ENCODE data around the gene NRXN3. TPM values are rescaled to one million over a fixed set of nuclear protein-coding genes. Genes with fewer than 3 reads are reported as not detected.
A peak's percentile ranks its signal among the peaks of the same experiment; 100 is the strongest.

NRXN3 gene
- total RNA-seq, 1 experiment from 2014 or later: 0.07 TPM

GRCh38 chr14:79325071-79325470 is 1154.9 kb downstream of the NRXN3 start:
- no peak overlapping the region for H3K4me3 ChIP-seq
- no peaks in the 10 kb centered on the region for H3K27me3 ChIP-seq
- H3K9me3 ChIP-seq: no peaks in the 10 kb centered on the region
- no peaks in the 10 kb centered on the region for H3K36me3 ChIP-seq
- no peak for DNase-seq

DNA sequence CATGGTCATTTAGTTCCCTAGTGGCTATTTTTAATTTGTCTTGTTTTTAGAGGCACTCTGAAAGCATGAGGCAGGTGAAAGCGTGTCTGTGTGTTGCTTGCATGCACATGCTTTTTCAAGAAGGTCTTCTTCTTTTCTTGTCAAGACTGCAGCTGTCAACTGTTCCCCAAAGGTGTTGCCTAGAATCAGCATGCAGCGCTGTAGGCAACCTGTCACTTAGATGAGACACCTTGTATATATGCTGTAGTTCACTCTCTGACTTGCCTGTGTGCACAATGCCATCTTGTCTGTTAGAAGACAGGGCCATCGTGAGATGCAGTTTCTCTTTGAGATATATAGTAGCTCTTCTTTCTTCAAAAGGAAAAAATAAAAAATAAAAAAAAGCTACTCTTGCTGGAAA is 1155.4 kb downstream of the NRXN3 start:
- no peak for DNase-seq
- Histone ChIP-seq H3K27me3 (no peaks in the 10 kb centered on the region), H3K36me3 (no peaks in the 10 kb centered on the region), H3K4me3 (no peak overlapping the region), H3K9me3 (no peaks in the 10 kb centered on the region)

GRCh38 chr14:79328863-79329262 is 1158.7 kb downstream of the NRXN3 start:
- Histone ChIP-seq H3K27me3 (no peaks in the 10 kb centered on the region), H3K36me3 (no peaks in the 10 kb centered on the region), H3K4me3 (no peak overlapping the region), H3K9me3 (no peaks in the 10 kb centered on the region)
- DNase-seq: no peak

DNA sequence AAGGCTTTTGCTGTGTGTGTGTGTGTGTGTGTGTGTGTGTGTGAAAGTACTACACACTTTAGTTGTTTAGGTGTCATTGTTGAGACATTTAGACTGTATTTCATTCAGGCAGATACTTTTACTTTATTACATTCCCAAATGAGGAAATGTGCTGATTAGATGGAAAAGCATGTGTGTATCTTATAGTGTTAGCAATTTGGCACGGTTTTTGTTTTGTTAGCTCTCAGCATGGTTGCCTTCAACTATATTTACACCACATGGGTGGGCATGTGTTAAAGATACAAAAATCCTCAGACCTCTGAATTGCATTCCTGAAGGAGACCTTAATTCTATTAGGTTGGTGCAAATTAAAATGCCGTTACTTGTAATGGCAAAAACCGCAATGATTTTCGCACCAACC is 1161.7 kb downstream of the NRXN3 start:
- no peaks in the 10 kb centered on the region for H3K36me3 ChIP-seq
- no peak overlapping the region for H3K4me3 ChIP-seq
- DNase-seq: no peak
- H3K9me3 ChIP-seq: no peaks in the 10 kb centered on the region
- no peaks in the 10 kb centered on the region for H3K27me3 ChIP-seq

DNA sequence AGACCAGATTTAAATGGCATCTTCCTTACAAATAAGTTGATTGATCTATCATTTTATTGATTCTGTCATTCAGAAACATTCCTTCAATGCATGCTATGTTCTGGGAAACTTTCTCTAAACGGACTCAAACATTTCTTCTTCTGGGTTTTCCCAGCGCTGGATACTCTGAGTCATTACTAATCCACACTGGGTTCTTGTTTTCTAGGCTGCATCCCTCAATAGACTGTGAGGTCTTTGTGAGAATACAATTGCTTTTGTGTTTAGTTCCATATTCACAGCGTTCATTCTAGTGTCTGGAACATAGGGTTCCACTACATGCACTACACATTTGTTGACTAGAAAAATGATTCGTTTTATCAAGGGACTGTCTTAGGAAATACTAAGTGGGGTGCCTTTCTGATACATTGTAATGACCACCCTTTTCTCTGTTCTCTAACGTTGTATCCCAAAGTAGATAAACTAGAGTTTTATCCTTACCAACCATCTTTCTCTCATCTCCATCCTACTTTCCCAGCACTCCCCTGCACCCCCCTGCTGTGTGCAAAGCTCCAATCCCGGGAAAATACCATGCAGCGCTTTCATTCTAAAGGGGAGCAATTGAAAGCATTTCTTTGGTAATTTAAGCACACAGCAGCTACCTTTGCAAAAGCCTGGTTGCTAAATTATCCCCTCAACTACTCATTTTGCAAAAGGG is 1162.5 kb downstream of the NRXN3 start:
- Histone ChIP-seq H3K4me3 (no peak overlapping the region), H3K9me3 (no peaks in the 10 kb centered on the region), H3K36me3 (no peaks in the 10 kb centered on the region), H3K27me3 (no peaks in the 10 kb centered on the region)
- no peak for DNase-seq

DNA sequence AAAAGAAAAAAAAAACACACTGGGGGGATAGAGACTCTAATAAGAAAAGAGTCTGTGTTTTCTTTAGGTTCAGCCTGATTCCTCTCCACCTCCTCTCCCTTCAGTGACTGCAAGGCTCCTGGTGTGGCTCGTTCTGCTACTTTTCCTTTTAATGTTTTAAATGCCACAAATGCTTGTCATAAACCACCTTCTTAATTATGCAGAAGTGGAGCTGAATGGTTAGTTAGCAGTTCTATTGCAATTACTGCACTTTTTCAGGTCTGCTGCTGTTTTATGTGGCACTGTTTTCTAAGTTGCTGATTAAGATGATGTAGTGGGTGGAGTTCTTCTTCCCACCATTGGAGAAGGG is 1163.0 kb downstream of the NRXN3 start:
- Histone ChIP-seq H3K4me3 (no peak overlapping the region), H3K9me3 (no peaks in the 10 kb centered on the region), H3K27me3 (no peaks in the 10 kb centered on the region), H3K36me3 (no peaks in the 10 kb centered on the region)
- DNase-seq: no peak

GRCh38 chr14:79334272-79334671 is 1164.1 kb downstream of the NRXN3 start:
- Histone ChIP-seq H3K4me3 (no peak overlapping the region), H3K27me3 (no peaks in the 10 kb centered on the region), H3K36me3 (no peaks in the 10 kb centered on the region), H3K9me3 (no peaks in the 10 kb centered on the region)
- DNase-seq: no peak

DNA sequence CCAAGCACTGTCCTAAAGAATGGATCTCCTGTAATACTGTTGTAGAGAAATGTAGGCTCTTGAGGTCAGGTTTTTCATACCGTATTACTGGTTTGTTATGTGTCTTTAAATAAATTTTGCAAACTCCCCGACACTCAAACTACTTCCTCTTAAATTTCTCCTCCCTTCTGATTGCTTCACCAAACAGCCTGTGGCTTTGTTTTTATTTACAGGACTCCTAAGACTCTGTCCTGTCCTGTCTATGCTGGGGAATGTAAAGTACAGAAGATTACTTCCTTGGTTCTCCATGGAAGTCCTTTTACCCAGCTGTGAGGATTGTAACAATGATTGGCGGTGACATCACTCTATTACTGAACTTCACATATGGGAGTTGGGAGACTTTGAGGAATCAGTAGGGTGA is 1167.6 kb downstream of the NRXN3 start:
- DNase-seq: no peak
- Histone ChIP-seq H3K9me3 (no peaks in the 10 kb centered on the region), H3K4me3 (no peak overlapping the region), H3K36me3 (no peaks in the 10 kb centered on the region), H3K27me3 (no peaks in the 10 kb centered on the region)

DNA sequence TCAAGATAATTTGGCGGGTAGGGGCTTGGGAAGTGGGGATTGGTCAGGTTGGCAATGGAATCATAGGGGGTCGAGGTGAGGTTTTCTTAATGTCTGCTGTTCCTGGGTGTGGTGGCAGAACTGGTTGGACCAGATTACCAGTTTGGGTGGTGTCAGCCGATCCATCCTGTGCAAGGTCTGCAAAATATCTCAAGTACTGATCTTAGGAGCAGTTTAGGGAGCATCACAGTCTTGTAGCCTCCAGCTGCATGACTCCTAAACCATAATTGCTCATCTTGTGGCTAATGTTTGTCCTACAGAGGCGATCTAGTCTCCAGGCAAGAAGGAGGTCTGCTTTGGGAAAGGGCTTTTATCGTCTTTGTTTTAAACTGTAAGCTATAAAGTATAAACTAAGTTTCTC is 1172.8 kb downstream of the NRXN3 start:
- no peak for DNase-seq
- no peaks in the 10 kb centered on the region for H3K36me3 ChIP-seq

DNA sequence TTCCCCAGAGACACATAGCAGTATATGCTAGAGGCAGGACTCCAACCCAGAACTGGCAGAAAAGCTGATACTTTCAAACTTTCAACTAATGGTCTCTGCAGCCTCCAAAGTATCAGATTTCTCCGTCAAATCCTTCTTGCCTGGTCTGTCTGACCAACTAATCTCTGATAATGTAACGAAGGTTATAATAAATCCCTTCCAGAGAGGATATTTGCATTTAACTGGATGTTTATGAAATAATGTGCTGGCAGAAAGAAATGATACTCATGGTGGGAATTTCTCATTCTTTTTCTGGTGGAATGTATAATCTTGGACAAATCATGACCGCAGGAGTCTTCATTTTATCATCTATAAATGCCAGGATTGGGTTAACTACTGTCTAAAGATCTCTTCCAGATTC is 1180.8 kb downstream of the NRXN3 start:
- H3K9me3 ChIP-seq: no peaks in the 10 kb centered on the region
- no peak overlapping the region for H3K4me3 ChIP-seq
- DNase-seq: no peak
- H3K27me3 ChIP-seq: no peaks in the 10 kb centered on the region
- no peaks in the 10 kb centered on the region for H3K36me3 ChIP-seq

More for the DNA sequence above, 1172.8 kb downstream of the NRXN3 start:
- H3K4me3 ChIP-seq: no peak overlapping the region
- H3K27me3 ChIP-seq: no peaks in the 10 kb centered on the region
- H3K9me3 ChIP-seq: no peaks in the 10 kb centered on the region

DNA sequence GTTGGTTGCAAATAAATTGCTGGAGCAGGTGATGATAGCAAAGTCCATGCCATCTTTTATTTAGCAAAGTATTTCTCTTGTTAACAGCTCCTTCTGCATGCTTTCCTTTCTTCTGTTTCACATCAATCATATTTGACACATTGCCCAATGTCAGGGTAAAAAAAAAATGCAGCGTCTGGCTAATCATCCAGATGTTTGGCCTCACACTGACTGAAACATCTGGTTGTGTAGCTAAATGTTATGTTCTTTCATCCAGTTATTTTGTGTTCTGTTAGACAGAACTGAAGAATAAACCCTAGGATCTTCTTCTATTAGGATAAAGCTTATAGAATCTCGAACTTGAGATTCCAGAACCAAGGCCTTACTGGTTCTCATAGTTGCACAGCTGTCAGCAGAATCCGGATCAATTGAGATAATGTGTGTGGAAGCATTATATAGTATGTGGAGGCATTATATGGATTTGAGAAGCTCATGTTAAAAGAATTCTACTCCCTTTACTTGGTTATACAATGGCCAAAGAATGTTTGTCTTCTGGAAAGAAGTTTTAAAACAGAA is 1182.0 kb downstream of the NRXN3 start:
- H3K36me3 ChIP-seq: no peaks in the 10 kb centered on the region
- H3K9me3 ChIP-seq: no peaks in the 10 kb centered on the region
- H3K4me3 ChIP-seq: no peak overlapping the region
- DNase-seq: no peak
- H3K27me3 ChIP-seq: no peaks in the 10 kb centered on the region

DNA sequence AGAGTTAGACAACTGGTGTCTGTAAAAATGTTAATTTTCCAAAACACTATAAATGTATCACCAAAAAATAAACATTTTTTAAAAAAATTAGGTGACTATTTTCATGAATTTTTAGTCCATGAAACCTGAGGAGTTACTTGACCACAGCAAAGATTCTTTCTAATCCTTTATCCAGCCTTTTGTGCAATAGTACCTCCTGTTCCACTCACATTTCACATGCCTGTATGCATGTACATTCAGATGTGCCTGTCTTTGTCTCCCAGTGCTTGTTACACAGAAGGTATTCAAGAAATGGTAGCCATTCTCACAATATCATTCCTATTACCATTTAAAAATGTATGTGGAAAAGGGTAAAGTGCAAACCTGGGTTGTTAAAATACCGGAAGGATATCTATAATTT is 1184.2 kb downstream of the NRXN3 start:
- Histone ChIP-seq H3K4me3 (no peak overlapping the region), H3K9me3 (no peaks in the 10 kb centered on the region), H3K36me3 (no peaks in the 10 kb centered on the region), H3K27me3 (no peaks in the 10 kb centered on the region)
- DNase-seq: no peak

DNA sequence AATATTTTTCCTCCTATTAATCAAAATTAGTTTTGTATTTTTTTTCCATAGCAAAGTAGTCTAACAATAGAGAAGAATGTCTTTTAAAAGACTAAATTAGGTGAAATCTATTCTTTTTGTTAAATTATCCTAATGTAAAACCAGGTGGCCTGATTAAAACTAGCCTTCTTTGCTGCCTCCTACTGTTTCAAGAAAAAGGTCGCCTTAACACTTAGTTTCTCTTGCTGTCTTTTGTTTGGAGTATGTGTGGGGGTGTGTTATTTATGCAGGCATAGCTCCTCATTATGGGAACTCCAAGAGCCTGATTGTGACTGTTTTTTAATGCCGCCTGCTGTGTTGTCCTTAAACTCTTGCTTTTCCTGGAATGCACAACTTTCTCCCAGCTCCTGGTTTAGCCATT is 1185.9 kb downstream of the NRXN3 start:
- no peak for DNase-seq
- Histone ChIP-seq H3K27me3 (no peaks in the 10 kb centered on the region), H3K36me3 (no peaks in the 10 kb centered on the region), H3K4me3 (no peak overlapping the region), H3K9me3 (no peaks in the 10 kb centered on the region)

DNA sequence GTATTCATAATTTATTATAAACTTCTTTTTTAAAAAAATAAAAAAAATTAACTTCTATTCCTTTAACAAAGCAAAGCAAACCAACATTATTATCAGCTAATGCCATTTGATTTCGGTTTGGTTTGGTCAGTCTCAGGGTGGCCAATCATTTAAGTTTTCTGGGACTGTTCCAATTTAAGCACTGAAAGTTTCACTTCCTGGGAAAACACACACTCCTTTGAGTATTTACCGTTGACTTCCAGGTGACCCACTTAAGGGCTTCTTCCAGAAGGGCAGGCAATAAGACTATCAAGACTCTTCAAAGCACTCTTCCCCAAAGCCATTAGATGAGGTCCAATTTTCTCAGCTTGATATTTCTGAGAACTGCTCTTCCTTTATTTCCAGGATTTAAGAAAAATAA is 1187.1 kb downstream of the NRXN3 start:
- Histone ChIP-seq H3K9me3 (no peaks in the 10 kb centered on the region), H3K4me3 (no peak overlapping the region), H3K27me3 (no peaks in the 10 kb centered on the region), H3K36me3 (no peaks in the 10 kb centered on the region)
- no peak for DNase-seq

- no peak overlapping the region for H3K4me3 ChIP-seq
- DNase-seq: no peak
- H3K36me3 ChIP-seq: no peaks in the 10 kb centered on the region
- no peaks in the 10 kb centered on the region for H3K27me3 ChIP-seq
- H3K9me3 ChIP-seq: no peaks in the 10 kb centered on the region
Observed at GRCh38 chr14:79363291-79363690, 1193.1 kb downstream of the NRXN3 start.

GRCh38 chr14:79369359-79370332 is 1199.5 kb downstream of the NRXN3 start:
- peak; percentile 9 for DNase-seq
- H3K4me3 ChIP-seq: no peak overlapping the region
- no peaks in the 10 kb centered on the region for H3K27me3 ChIP-seq
- no peaks in the 10 kb centered on the region for H3K36me3 ChIP-seq
- no peaks in the 10 kb centered on the region for H3K9me3 ChIP-seq

- H3K9me3 ChIP-seq: no peaks in the 10 kb centered on the region
- H3K27me3 ChIP-seq: no peaks in the 10 kb centered on the region
- H3K36me3 ChIP-seq: no peaks in the 10 kb centered on the region
- H3K4me3 ChIP-seq: no peak overlapping the region
- no peak for DNase-seq
Observed at GRCh38 chr14:79370969-79371368, 1200.8 kb downstream of the NRXN3 start.

DNA sequence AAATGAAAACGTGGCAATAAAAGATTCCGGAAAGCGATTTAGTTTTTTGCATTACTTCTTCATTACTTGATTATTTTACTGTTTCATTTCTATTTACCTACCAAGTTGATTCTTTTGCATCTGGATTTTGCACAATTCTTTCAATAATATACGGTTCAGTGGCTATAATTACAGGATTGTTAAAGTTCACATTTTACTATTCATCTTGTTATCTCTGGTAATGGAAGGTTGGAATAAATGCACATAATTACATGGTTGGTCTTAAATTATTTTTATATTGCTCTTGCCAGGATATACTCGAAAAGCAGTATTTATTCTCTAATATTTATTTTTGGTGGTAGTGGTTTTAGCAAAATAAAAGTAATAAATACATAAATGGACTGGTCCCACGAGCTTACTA is 1203.3 kb downstream of the NRXN3 start:
- Histone ChIP-seq H3K27me3 (no peaks in the 10 kb centered on the region), H3K9me3 (no peaks in the 10 kb centered on the region), H3K36me3 (no peaks in the 10 kb centered on the region), H3K4me3 (no peak overlapping the region)
- no peak for DNase-seq

All from MG63 (cell line).